GM21717 (cell line): Measurements from ENCODE around the gene CEP170B.
"Not testable (repeated sequence)": the region's sequence is repeated elsewhere in the genome, so short reads cannot be mapped to it uniquely, and the experiment has no call there.

ENCODE experiments used
- ATAC-seq: cut with Tn5 transposase; IDR thresholded peaks from one replicate; pipeline ENCODE4 v1.9.1; 2021; ENCODE audit warnings: mild to moderate bottlenecking, moderate library complexity; ENCODE audit not compliant: unreplicated experiment

Gene CEP170B

GRCh38 chr14:104865081-104865630 lies at the start of gene CEP170B:
Gene CEP170B (plus strand): TSS chr14:104865268. CDS start chr14:104868451, 3,183 bp downstream.
- ATAC-seq = no peak

- ATAC-seq = no peak
Measured at GRCh38 chr14:104816616-104816884, 48.5 kb upstream of the CEP170B start.

- ATAC-seq = no peak
Measured at GRCh38 chr14:104817930-104818713, 46.9 kb upstream of the CEP170B start.

GRCh38 chr14:104818714-104819161 lies 46.3 kb upstream of the CEP170B start:
- ATAC-seq = no peak

DNA sequence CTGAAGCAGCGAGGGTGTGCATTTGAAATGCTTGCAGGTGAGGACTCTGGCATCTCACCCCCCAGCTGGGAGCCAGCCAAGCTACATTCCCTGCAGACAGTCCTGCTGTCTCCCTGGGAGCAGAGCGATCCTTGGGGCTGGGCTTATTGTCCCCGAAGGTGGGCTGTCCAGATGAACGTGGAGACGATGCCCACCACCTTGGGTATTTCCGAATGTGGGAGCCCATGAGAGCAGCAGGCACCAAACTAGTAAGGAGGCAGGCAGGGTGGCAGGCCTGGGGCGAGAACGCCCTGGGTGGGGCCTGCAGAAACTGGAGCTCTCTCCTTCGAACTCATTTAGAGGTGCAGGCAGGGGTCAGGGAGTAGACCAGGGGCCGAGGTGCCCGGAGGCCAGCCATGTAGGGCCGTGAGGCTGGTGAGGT lies 45.7 kb upstream of the CEP170B start:
- ATAC-seq = no peak

- no peak for ATAC-seq
Measured at GRCh38 chr14:104820669-104821228, 44.3 kb upstream of the CEP170B start.

GRCh38 chr14:104821229-104821945 lies 43.7 kb upstream of the CEP170B start:
- ATAC-seq = no peak

DNA sequence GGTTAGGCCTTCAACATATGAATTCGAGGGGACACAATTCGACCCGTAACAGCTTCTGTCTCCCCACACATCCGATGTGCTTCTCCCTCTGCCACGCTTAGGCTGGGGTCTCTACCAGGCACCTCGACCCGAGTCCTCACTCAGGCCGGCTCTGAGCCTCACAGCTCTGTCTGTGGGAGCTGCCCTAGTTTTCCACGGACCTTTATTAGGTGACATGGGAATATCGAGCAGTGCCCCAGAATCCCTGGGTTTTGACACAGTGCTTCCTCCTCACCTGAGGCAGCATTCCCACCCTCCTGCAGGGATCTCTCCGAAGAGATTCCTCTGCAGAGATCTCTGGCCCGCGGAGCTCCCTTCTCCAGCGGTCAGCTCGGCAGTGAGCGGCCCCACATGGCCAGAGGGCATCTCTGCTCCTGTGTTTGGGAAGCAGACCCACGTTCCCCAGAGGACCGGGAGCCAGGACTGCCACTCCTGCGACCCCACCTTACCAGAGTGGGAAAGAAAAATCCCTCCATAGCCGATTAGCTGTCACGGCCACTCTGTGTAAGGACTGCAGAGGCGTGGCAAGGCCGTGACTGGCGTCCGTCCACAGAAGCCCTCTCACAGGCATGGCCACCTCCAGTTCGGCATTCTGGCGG lies 43.0 kb upstream of the CEP170B start:
- no peak for ATAC-seq

GRCh38 chr14:104822821-104823615 lies 42.0 kb upstream of the CEP170B start:
- no peak for ATAC-seq

- no peak for ATAC-seq
Measured at GRCh38 chr14:104824353-104824997, 40.6 kb upstream of the CEP170B start.

DNA sequence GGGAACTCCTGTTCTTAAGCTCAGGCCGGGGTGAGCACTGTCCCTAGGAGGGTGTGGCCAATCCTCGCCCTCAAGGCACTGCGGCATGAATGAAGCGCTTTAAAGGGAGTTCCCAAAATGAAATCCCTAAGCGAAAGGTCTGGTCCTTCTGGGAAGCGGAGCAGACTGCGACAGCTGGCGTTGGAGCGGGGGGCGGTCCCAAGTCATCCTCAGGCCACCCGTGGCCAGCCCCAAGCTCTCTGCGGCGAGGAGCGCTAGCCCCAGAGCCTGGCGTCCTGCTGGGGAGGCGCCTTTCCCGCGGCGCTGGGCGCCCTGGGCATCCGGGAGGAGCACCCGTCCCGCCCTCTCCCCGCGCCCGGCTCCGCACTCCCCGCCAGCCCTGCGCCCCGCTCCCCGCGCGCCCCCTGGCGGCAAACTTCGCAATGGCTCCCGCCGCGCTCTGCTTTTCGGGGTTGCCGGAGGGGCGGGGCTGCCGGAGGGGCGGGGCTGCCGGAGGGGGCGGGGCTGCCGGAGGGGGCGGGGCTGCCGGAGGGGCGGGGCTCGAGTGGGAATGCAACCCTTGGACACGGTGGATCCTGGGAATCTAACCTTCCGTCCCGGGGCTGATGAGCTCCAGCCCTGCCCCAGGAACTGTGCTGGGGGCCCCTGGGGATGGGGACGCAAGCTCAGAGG lies 38.7 kb upstream of the CEP170B start:
- ATAC-seq = peak; percentile 71

- no peak for ATAC-seq
Measured at GRCh38 chr14:104826861-104827176, 38.2 kb upstream of the CEP170B start.

- no peak for ATAC-seq
Measured at GRCh38 chr14:104827177-104828055, 37.7 kb upstream of the CEP170B start.

- ATAC-seq = no peak
Measured at GRCh38 chr14:104830781-104831180, 34.3 kb upstream of the CEP170B start.

DNA sequence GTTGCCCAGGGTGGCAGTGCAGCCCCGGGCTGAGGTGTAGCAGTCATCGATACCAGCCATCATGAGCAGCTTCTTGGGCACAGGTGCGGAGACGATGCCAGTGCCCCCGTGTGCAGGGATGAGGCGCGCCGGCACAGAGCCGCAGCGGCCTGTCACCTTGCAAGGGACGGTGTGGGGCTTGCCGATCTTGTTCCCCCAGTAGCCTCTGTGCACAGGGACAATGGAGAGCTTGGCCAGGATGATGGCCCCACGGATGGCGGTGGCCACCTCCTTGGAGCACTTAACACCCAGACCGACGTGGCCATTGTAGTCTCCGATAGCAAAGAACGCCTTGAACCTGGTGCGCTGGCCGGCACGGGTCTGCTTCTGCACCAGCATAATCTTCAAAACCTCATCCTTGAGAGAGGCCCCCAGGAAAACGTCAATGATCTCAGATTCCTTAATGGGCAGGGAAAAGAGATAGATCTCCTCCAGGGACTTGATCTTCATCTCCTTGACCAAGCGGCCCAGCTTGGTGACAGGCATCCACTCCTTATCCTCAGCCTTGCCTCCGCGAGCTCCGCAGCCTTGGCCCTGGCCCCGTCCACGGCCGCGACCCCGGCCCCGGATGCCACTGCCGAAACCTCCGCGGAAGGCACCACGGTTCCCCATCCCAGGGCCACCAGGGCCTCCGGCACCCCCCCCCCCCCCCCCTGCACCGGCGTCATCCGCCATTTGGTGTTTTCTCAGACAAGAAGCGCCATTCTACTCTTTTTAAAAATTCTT lies 28.7 kb upstream of the CEP170B start:
- ATAC-seq = not testable (repeated sequence)

DNA sequence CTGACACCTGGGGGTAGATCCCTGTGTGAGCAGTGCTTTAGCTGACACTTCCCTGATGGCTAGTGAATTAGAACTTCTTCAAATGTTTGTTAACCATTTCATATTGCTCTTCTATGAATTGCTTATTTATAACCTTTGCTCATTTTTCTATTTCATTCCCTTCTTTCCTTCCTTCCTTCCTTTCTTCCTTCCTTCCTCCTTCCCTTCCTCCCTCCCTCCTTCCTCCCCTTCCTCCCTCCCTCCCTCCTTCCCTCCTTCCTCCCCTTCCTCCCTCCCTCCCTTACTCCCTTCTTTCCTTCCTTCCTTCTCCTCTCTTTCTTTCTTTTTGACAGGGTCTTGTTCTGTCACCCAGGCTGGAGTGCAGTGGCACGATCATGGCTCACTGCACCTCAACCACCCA lies 23.3 kb upstream of the CEP170B start:
- no peak for ATAC-seq

GRCh38 chr14:104843006-104843405 lies 22.1 kb upstream of the CEP170B start:
- no peak for ATAC-seq
